Thoracic aorta (tissue), 2 donors: ENCODE results near the gene SCRN3. TPM values are rescaled to one million over a fixed set of nuclear protein-coding genes. Genes with fewer than 3 reads are reported as not detected.
"Not testable (repeated sequence)": the region's sequence is repeated elsewhere in the genome, so short reads cannot be mapped to it uniquely, and the experiment has no call there.

Experiments used
- ATAC-seq: fragments of 150-250 bp; one replicate; pipeline ENCODE4 v1.8.0; 2017; ENCODE audit warnings: low read depth; ENCODE audit not compliant: insufficient number of reproducible peaks, low FRiP score
- DNase-seq: peaks from one replicate; pipeline ENCODE4 v3.0.0-alpha.2; 2020; ENCODE audit warnings: low spot score
- H3K27ac ChIP-seq, 2 donors: fragments of 200-600 bp; sonication (generic); 1 replicate in 1 of 2; 2 replicates in 1 of 2; pipeline ENCODE4 v1.5.1; 2016; ENCODE audit warnings: mild to moderate bottlenecking in 2 of 2, moderate library complexity in 2 of 2
- H3K27me3 ChIP-seq: fragments of 200-600 bp; sonication (generic); replicated peaks from 2 replicates; pipeline ENCODE4 v1.6.0; 2016; ENCODE audit warnings: mild to moderate bottlenecking; ENCODE audit not compliant: insufficient read depth
- H3K36me3 ChIP-seq: fragments of 200-600 bp; sonication (generic); one replicate; pipeline ENCODE4 v1.5.1; 2016
- H3K4me1 ChIP-seq, 2 donors: fragments of 200-600 bp; sonication (generic); 1 replicate in 1 of 2; 2 replicates in 1 of 2; pipeline versions ENCODE4 v1.5.1 to v1.6.0; 2016; ENCODE audit warnings: low read depth in 2 of 2, mild to moderate bottlenecking in 1 of 2; ENCODE audit not compliant: control insufficient read depth in 1 of 2
- H3K4me3 ChIP-seq: fragments of 200-600 bp; sonication (generic); 2 replicates; pipeline ENCODE4 v1.5.1; 2016; ENCODE audit warnings: mild to moderate bottlenecking
- H3K9me3 ChIP-seq: fragments of 200-600 bp; sonication (generic); 2 replicates; pipeline ENCODE4 v1.5.1; 2016
- total RNA-seq, 2 donors: library from RNA; depleted of rRNA; stranded (reverse); fragments of >200 nt; gene quantifications; one replicate each; pipeline versions ENCODE4 v1.1.0 to v1.2.3, GENCODE V29; 2016
- TF ChIP-seq, protein P1 (sequence below): fragments of 200-600 bp; sonication (generic); IDR thresholded peaks from one replicate; pipeline ENCODE4 v1.5.1; 2019; ENCODE audit warnings: antibody characterized with exemption

Gene SCRN3, protein sequence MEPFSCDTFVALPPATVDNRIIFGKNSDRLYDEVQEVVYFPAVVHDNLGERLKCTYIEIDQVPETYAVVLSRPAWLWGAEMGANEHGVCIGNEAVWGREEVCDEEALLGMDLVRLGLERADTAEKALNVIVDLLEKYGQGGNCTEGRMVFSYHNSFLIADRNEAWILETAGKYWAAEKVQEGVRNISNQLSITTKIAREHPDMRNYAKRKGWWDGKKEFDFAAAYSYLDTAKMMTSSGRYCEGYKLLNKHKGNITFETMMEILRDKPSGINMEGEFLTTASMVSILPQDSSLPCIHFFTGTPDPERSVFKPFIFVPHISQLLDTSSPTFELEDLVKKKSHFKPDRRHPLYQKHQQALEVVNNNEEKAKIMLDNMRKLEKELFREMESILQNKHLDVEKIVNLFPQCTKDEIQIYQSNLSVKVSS
- total RNA-seq, result 10 to 100 TPM; 10.6 to 25.0 TPM

DNA sequence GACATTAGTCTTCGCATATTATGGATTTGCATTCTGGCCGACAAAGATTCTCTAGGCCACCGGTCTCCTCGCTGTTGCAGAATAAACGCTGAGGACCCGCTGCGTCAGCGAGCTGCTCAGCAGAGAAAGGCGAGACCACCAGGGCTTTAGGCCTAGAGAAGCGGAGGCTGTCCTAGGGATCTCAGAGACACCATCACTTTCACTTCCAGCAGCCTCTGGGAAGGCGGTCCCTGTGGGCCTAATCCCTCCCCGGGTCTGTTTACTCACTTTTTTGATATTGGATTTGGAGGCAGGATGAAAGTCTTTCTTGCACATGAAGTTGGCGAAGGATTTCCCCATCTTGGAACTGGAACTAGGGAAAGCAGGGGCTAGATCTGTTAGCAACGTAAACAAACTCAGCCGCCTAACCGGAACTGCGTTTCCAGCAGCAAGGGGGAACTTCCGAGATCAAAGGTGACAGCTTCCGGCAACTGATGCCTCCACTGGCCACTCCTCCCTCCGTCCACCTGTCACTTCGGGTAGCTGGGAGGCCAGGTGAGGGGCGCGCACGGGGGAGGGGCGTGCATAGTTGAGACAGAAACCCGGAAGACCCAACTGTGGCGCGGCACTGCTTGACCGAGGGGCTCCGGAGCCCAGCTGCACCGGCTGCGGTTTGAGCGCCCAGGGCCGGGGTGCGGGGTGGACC lies at the start of gene SCRN3:
Gene SCRN3 (plus strand): TSS at position 447 of the 685 bp plus-strand sequence. CDS start 2,554 bp downstream, outside the sequence.
- peak within 1 kb of the TSS; percentile 78 for H3K4me3 ChIP-seq
- TF ChIP-seq, protein P1, sequence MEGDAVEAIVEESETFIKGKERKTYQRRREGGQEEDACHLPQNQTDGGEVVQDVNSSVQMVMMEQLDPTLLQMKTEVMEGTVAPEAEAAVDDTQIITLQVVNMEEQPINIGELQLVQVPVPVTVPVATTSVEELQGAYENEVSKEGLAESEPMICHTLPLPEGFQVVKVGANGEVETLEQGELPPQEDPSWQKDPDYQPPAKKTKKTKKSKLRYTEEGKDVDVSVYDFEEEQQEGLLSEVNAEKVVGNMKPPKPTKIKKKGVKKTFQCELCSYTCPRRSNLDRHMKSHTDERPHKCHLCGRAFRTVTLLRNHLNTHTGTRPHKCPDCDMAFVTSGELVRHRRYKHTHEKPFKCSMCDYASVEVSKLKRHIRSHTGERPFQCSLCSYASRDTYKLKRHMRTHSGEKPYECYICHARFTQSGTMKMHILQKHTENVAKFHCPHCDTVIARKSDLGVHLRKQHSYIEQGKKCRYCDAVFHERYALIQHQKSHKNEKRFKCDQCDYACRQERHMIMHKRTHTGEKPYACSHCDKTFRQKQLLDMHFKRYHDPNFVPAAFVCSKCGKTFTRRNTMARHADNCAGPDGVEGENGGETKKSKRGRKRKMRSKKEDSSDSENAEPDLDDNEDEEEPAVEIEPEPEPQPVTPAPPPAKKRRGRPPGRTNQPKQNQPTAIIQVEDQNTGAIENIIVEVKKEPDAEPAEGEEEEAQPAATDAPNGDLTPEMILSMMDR, result no peak
- H3K4me1 ChIP-seq, result peaks cover 22 to 34% of the 10 kb centered on the region in 2 donors
- H3K36me3 ChIP-seq, result no peaks in the 10 kb centered on the region
- DNase-seq (peak; percentile 29), ATAC-seq (no peak)
- peak within 1 kb of the TSS; percentile 66 to 68 for H3K27ac ChIP-seq
- H3K27me3 ChIP-seq, result no peaks in the 10 kb centered on the region
- no peaks in the 10 kb centered on the region for H3K9me3 ChIP-seq

- no peaks in the 10 kb centered on the region for H3K4me1 ChIP-seq
- no peaks in the 10 kb centered on the region for H3K9me3 ChIP-seq
- H3K4me3 ChIP-seq, result no peak overlapping the region
- TF ChIP-seq, protein P1, result no peak
- no peak overlapping the region for H3K27ac ChIP-seq
- peaks cover 13% of the 10 kb centered on the region for H3K36me3 ChIP-seq
- no peak for DNase-seq
- no peak for ATAC-seq
- no peaks in the 10 kb centered on the region for H3K27me3 ChIP-seq
Measured at GRCh38 chr2:174350018-174350417, 45.5 kb upstream of the SCRN3 start.

DNA sequence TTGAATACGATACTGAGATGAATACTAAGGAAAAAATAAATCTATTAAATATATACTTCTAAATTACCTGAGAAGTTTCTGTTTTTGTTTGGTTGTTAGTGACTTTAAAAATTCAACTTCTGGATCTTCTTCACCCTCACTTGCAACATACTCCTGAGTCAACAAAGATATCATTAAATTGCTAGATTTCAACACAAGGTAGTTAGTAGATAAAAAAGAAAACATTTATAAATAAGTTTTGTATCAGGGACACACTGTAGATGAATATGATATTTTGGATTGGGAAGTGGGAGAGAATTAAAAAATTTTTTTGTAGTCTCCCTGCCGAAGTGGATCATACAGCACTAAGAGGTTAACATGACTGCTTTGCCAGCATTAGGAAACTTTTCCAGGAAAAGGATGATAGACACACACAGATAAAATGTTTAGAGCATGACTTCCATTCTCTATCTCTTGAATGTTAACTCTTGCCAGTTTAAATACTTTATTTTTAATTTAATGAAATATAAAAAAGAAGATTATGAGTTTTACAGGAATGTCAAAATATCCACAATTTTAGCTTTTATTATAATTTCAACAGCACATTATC lies 44.8 kb upstream of the SCRN3 start:
- DNase-seq (no peak), ATAC-seq (no peak)
- H3K9me3 ChIP-seq, result no peaks in the 10 kb centered on the region
- no peak overlapping the region for H3K27ac ChIP-seq
- no peaks in the 10 kb centered on the region for H3K27me3 ChIP-seq
- peaks cover 13% of the 10 kb centered on the region for H3K36me3 ChIP-seq
- H3K4me3 ChIP-seq, result no peak overlapping the region
- TF ChIP-seq, protein P1, result no peak
- H3K4me1 ChIP-seq, result no peaks in the 10 kb centered on the region

DNA sequence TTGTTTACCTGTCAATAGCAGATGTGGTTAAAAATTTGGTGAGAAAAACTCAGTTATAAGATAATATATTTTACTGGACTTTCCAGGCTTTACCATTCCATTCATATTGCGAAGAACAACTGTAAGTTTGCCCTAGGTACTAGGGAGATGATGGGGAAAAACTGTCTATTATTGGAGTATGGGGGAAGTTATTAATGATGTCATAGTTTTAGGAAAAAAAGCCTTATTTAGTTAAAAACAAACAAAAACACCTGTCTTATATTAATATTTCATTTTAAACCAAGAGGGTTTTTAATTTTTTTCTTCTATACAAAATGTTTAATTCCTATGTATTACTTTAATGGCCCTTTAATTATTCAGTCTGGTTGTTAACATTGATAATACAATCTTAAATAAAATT lies 42.5 kb upstream of the SCRN3 start:
- Histone ChIP-seq H3K27me3 (no peaks in the 10 kb centered on the region), H3K36me3 (peaks cover 10% of the 10 kb centered on the region), H3K27ac (no peak overlapping the region), H3K9me3 (no peaks in the 10 kb centered on the region), H3K4me1 (no peaks in the 10 kb centered on the region), H3K4me3 (no peak overlapping the region)
- DNase-seq, result no peak
- TF ChIP-seq, protein P1, result no peak
- ATAC-seq, result no peak

- TF ChIP-seq, protein P1, result no peak
- H3K27me3 ChIP-seq, result no peaks in the 10 kb centered on the region
- H3K36me3 ChIP-seq, result peaks cover 6% of the 10 kb centered on the region
- ATAC-seq (no peak), DNase-seq (no peak)
- H3K4me3 ChIP-seq, result no peak overlapping the region
- H3K4me1 ChIP-seq, result no peaks in the 10 kb centered on the region
- H3K27ac ChIP-seq, result no peak overlapping the region
- no peaks in the 10 kb centered on the region for H3K9me3 ChIP-seq
Measured at GRCh38 chr2:174356347-174356746, 39.2 kb upstream of the SCRN3 start.

DNA sequence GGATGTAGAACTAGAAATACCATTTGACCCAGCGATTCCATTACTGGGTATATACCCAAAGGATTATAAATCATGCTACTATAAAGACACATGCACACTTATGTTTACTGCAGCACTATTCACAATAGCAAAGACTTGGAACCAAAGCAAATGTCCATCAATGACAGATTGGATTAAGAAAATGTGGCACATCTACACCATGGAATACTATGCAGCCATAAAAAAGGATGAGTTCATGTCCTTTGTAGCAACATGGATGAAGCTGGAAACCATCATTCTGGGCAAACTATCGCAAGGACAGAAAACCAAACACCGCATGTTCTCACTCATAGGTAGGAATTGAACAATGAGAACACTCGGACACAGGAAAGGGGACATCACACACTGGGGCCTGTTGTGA lies 35.9 kb upstream of the SCRN3 start:
- H3K36me3 ChIP-seq, H3K4me1 ChIP-seq, DNase-seq, ATAC-seq, H3K27me3 ChIP-seq, H3K4me3 ChIP-seq, H3K27ac ChIP-seq, H3K9me3 ChIP-seq: not testable (repeated sequence)
